Activated CD4-positive, alpha-beta T cell treated with anti-CD3 and anti-CD28 coated beads, Interleukin-2, amount 50 U/mL, for 4 hours (primary cell): ENCODE measurements around the gene LILRA1.
"Not testable (repeated sequence)": the region's sequence is repeated elsewhere in the genome, so short reads cannot be mapped to it uniquely, and the experiment has no call there.

ENCODE experiments used
- DNase-seq, 2 experiments: peaks; one replicate each; pipeline ENCODE4 v3.0.0-alpha.2; 2020

Gene LILRA1

GRCh38 chr19:54593445-54593844 lies at the start of gene LILRA1:
LILRA1 (plus strand) TSS chr19:54593632; CDS start chr19:54594245, 613 bp downstream.
- not testable (repeated sequence) for DNase-seq

GRCh38 chr19:54548806-54549205 lies 44.6 kb upstream of the LILRA1 start:
- no peak for DNase-seq

- no peak for DNase-seq
Observed at GRCh38 chr19:54549224-54549623, 44.2 kb upstream of the LILRA1 start.

GRCh38 chr19:54551293-54551692 lies 42.1 kb upstream of the LILRA1 start:
- DNase-seq = no peak

- DNase-seq = no peak
Observed at GRCh38 chr19:54551950-54552912, 41.2 kb upstream of the LILRA1 start.

- no peak for DNase-seq
Observed at GRCh38 chr19:54552913-54553310, 40.5 kb upstream of the LILRA1 start.

- DNase-seq = no peak
Observed at GRCh38 chr19:54554006-54554405, 39.4 kb upstream of the LILRA1 start.

- DNase-seq = no peak
Observed at GRCh38 chr19:54554896-54555295, 38.5 kb upstream of the LILRA1 start.

- DNase-seq = no peak
Observed at GRCh38 chr19:54556194-54556593, 37.2 kb upstream of the LILRA1 start.

GRCh38 chr19:54558339-54558738 lies 35.1 kb upstream of the LILRA1 start:
- no peak for DNase-seq

GRCh38 chr19:54560881-54561385 lies 32.5 kb upstream of the LILRA1 start:
- DNase-seq = no peak

GRCh38 chr19:54561840-54562239 lies 31.6 kb upstream of the LILRA1 start:
- DNase-seq = no peak

- not testable (repeated sequence) for DNase-seq
Observed at GRCh38 chr19:54563206-54563605, 30.2 kb upstream of the LILRA1 start.

GRCh38 chr19:54570316-54570715 lies 23.1 kb upstream of the LILRA1 start:
- DNase-seq = no peak

GRCh38 chr19:54571715-54572615 lies 21.5 kb upstream of the LILRA1 start:
- not testable (repeated sequence) for DNase-seq

GRCh38 chr19:54572696-54573311 lies 20.6 kb upstream of the LILRA1 start:
- no peak for DNase-seq

- no peak for DNase-seq
Observed at GRCh38 chr19:54573330-54573872, 20.0 kb upstream of the LILRA1 start, which contains the start of gene LILRA2. LILRA2 (plus strand) TSS chr19:54573790; CDS start chr19:54573879, 89 bp downstream.

- DNase-seq = no peak
Observed at GRCh38 chr19:54574051-54574450, 19.4 kb upstream of the LILRA1 start.

GRCh38 chr19:54574527-54575056 lies 18.8 kb upstream of the LILRA1 start:
- DNase-seq = no peak

- not testable (repeated sequence) for DNase-seq
Observed at GRCh38 chr19:54575205-54575604, 18.2 kb upstream of the LILRA1 start.

- no peak for DNase-seq
Observed at GRCh38 chr19:54576411-54576976, 16.9 kb upstream of the LILRA1 start.

GRCh38 chr19:54577334-54577733 lies 16.1 kb upstream of the LILRA1 start:
- no peak for DNase-seq
